SU-DHL-6 (cell line): ENCODE results near the gene DNAI7.

Experiments used
- CTCF ChIP-seq: fragments of 200-600 bp; sonication (generic); IDR thresholded peaks from one replicate; pipeline ENCODE4 v1.5.1; 2017; ENCODE audit warnings: antibody characterized with exemption, mild to moderate bottlenecking, low read length, moderate library complexity; ENCODE audit not compliant: insufficient read depth, poor library complexity, severe bottlenecking
- EZH2phosphoT487 ChIP-seq: fragments of 200-600 bp; sonication (generic), shearing (Covaris generic); conservative IDR thresholded peaks from 2 replicates; pipeline ENCODE4 v1.6.1; 2018; ENCODE audit warnings: mild to moderate bottlenecking, antibody characterized with exemption, low read length, moderate library complexity, mixed read lengths

DNA sequence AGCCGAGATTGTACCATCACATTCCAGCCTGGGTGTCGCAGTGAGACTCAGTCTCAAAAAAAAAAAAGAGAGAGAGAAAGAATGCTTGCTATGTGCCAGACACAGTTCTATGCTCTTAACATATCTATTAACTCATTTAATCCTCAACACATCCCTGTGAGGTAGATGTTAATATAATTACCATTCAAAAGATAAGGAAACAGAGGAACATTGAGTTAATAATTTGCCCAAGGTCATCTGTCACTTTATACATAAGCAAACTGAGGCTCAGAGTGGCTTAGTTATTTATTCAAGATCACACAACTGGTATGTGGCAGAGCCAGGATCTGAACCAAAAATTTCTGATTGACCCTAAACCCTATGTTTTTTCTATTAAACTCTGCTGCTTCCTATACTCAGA lies 129.9 kb downstream of the DNAI7 start:
- TF ChIP-seq CTCF (no peak), EZH2phosphoT487 (no peak)
